GM18519 (cell line): ENCODE data around the gene IRF7.

Source experiments
- ATAC-seq: cut with Tn5 transposase; IDR thresholded peaks from one replicate; pipeline ENCODE4 v1.9.1; 2021; ENCODE audit warnings: mild to moderate bottlenecking, moderate library complexity; ENCODE audit not compliant: unreplicated experiment, low FRiP score

The IRF7 gene

DNA sequence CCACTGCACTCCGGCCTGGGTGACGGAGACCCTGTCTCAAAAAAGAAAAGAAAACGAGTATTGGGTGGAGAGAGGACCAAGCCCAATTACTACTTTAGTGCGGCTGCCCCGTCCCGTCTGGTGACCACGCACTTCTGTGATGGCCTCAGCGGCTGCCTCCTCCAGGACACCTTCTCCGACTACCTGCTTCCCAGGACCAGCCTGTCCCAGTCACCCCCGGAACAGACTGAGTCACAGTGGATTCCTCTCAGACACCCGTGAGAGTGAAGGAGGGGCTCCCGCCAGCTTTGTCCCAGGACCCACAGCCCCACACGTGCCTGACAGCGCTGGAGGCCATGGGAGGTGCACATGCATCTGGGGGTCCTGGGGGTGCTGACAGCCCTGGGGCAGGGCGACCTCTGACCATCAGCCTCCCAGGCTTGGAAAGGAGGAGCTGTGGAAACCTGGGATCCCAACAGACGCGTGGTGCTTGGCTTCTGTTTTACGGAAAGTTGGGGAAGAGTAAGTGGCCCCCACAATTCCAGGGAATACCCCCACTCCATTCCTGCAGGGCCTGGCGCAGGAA, 26.1 kb upstream of the IRF7 start:
- no peak for ATAC-seq

- ATAC-seq: no peak
These were observed 24.4 kb upstream of the IRF7 start for GRCh38 chr11:640021-640706.

DNA sequence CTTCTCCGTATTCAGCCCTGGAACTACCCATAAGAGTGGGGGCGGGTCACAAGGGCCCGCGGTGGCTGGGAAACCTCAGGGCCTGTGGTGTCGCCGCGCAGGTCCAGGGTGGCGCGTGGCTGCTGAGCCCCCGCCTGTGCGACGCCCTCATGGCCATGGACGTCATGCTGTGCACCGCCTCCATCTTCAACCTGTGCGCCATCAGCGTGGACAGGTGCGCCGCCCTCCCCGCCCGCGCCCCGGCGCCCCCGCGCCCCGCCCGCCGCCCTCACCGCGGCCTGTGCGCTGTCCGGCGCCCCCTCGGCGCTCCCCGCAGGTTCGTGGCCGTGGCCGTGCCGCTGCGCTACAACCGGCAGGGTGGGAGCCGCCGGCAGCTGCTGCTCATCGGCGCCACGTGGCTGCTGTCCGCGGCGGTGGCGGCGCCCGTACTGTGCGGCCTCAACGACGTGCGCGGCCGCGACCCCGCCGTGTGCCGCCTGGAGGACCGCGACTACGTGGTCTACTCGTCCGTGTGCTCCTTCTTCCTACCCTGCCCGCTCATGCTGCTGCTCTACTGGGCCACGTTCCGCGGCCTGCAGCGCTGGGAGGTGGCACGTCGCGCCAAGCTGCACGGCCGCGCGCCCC, 23.7 kb upstream of the IRF7 start:
- ATAC-seq: no peak

DNA sequence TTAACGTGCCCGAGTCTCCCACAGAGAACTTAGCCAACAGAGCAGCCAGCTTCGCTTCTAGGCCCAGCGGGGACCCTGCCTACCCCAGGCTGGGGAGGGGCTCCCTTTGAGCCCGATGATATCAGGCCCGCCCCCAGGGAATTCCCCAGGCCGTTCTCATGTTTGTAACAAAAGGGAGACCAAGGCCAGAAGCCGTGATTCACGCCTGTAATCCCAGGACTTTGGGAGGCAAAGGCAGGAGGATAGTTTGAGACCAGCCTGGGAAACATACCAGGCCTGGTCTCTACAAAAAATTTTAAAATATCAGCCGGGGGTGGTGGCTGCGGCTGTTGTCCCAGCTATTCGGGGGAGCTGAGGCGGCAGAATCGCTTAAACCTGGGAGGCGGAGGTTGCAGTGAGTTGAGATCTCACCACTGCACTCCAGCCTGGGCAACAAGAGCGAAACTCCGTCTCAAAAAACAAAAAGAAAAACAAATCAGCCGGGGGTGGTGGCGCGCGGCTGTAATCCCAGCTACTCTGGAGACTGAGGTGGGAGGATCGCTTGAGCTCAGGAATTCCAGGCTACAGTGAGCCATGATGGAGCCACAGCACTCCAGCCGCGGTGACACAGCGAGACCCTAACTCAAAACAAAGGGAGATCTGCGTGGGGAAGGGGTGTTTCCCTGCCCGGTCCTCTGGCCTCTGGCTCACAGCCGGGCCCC, 23.0 kb upstream of the IRF7 start:
- ATAC-seq: no peak

- ATAC-seq: no peak
These were observed 22.1 kb upstream of the IRF7 start for GRCh38 chr11:637593-638521.

GRCh38 chr11:637333-637592, 21.5 kb upstream of the IRF7 start:
- ATAC-seq: no peak

DNA sequence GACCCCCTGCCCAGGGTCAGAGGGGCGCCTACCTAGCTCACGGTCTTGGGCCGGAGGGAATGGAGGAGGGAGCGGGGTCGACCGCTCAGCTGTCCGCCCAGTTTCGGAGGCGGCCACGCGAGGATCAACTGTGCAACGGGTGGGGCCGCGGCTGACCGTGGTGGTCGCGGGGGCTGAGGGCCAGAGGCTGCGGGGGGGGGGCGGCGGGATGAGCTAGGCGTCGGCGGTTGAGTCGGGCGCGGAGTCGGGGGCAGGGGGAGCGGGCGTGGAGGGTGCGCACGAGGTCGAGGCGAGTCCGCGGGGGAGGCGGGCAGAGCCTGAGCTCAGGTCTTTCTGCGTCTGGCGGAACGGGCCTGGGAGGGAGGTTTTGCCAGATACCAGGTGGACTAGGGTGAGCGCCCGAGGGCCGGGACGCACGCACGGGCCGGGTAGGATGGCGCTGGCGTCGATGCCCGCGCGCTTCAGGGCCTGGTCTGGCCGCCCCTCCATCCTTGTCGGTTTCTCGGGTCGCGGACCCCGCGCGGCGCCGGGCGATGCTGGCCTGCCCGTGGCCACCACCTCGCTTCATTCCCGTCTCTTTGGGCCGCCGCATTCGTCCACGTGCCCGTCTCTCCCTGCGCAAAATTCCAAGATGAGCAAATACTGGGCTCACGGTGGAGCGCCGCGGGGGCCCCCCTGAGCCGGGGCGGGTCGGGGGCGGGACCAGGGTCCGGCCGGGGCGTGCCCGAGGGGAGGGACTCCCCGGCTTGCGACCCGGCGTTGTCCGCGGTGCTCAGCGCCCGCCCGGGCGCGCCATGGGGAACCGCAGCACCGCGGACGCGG, 21.0 kb upstream of the IRF7 start, which contains the start of gene DRD4:
Gene DRD4 (plus strand): TSS at position 759 of the 822 bp plus-strand sequence. CDS start 36 bp downstream, at position 795.
- ATAC-seq: no peak

DNA sequence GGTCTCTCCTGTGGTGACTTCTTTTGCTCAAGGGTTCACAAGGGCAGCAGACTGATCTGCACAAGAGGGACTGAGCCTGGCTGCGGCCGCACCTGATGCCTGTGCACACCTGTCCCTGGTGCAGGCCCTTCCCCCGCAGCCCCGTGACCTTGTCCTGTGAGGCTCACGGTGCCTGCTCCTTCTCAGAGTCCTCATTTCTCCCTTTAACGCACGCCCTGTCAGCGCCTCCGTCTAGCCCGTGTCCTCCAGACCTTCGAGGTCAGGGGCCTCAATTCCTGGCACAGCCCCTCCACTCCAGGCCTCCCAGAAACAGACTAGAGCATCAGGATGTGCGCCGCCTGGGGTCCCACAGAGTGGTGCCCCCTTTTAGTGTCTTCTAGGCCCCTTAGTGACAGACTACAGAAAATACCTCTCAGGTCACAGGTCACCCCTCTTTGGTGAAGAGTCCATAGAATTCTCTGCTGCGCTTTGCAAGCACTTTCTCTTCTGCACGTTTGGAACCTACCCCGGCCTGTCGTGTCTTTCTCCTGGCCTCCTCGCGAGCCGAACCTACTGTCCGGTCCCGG, 20.3 kb upstream of the IRF7 start:
- ATAC-seq: no peak

GRCh38 chr11:630871-631270, 15.1 kb upstream of the IRF7 start:
- no peak for ATAC-seq

- ATAC-seq: no peak
These were observed 13.5 kb upstream of the IRF7 start for GRCh38 chr11:629237-629583.

- no peak for ATAC-seq
These were observed 12.3 kb upstream of the IRF7 start for GRCh38 chr11:628056-628455.

DNA sequence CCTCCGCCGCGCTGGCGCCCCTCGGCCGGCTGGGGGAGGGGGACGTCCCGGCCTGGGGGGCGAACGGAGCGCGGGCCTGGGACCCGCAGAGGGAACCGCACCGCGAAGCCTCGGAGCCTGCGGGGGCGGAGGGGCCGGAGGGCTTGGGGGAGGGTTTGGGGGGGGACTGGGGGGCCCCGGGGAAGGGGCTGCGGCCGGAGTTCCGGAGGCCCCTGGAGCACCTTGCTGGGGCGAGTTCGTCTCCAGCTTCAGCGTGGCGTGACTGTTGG, 11.5 kb upstream of the IRF7 start:
- no peak for ATAC-seq

- ATAC-seq: no peak
These were observed 10.9 kb upstream of the IRF7 start, which contains the start of gene SCT for GRCh38 chr11:626475-627307. Gene SCT (minus strand): TSS chr11:627181. CDS start chr11:627143, 38 bp downstream.

- ATAC-seq: no peak
These were observed 10.0 kb upstream of the IRF7 start for GRCh38 chr11:625636-626268.

- no peak for ATAC-seq
These were observed 9.2 kb upstream of the IRF7 start, which contains the start of gene CDHR5 for GRCh38 chr11:624705-625635. Gene CDHR5 (minus strand): TSS chr11:624955. CDS start chr11:624902, 53 bp downstream.

DNA sequence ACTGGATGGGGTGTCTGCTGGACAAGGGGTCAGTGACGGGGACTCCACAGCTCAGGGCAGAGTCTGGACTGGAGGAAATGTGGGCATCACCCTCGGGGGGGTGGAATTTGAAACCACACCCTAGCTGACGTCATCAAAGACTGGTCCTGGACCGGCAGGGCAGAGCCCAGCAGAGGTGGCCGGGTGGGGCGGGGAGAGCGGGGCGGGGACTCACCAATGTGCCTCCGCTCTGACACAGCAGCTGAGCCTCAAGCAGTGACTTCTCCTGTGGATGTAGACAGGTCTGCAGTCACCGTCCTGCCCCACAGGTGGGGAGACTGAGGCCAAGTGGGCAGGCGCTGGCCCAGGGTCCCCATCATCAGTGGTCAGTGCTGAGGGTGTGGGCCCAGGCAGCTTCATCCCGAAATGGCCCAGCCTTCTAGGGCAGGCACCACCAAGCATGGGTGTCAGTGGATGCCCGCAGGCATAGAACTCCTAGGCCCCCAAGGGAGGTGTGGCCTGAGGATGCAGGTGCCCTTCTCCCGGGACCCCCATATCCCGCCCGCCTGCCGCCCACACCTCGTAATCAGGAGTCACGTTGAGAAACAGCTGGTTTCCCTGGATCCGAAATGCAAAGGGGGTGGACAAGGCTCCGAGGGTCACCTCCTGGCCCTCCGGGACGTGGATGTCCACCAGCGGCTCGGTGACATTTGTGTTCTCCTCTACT, 8.4 kb upstream of the IRF7 start:
- no peak for ATAC-seq
